Mesendoderm (in vitro differentiated cells): Measurements from ENCODE around the gene CHST9.

ENCODE experiments used
- DNase-seq: peaks from one replicate; pipeline ENCODE4 v3.0.0; 2013
- H2AK5ac ChIP-seq: 2 replicates; pipeline ENCODE4 v1.6.1; 2013; ENCODE audit warnings: low read length, inconsistent platforms
- H2BK120ac ChIP-seq: 2 replicates; pipeline ENCODE4 v1.6.1; 2013; ENCODE audit warnings: low read depth, mild to moderate bottlenecking, low read length, moderate library complexity, mixed read lengths
- H2BK15ac ChIP-seq: replicated peaks from 2 replicates; pipeline ENCODE4 v1.6.1; 2013; ENCODE audit warnings: low read depth, mild to moderate bottlenecking, moderate library complexity
- H2BK5ac ChIP-seq: 2 replicates; pipeline ENCODE4 v1.6.1; 2013; ENCODE audit warnings: low read length, inconsistent platforms
- H3K18ac ChIP-seq: 2 replicates; pipeline ENCODE4 v1.6.1; 2013; ENCODE audit warnings: mild to moderate bottlenecking, low read length, mixed read lengths
- H3K23ac ChIP-seq: one replicate; pipeline ENCODE4 v1.6.1; 2013; ENCODE audit warnings: low read length
- H3K27ac ChIP-seq: 2 replicates; pipeline ENCODE4 v1.5.1; 2013; ENCODE audit warnings: low read depth, mild to moderate bottlenecking, inconsistent platforms, low read length, moderate library complexity
- H3K27me3 ChIP-seq: 2 replicates; pipeline ENCODE4 v1.6.1; 2013; ENCODE audit warnings: low read length, control low read depth, mild to moderate bottlenecking, inconsistent platforms; ENCODE audit not compliant: insufficient read depth, poor library complexity
- H3K36me3 ChIP-seq: 2 replicates; pipeline ENCODE4 v1.6.1; 2013; ENCODE audit warnings: low read length, inconsistent platforms; ENCODE audit not compliant: control insufficient read depth, insufficient read depth
- H3K4ac ChIP-seq: one replicate; pipeline ENCODE4 v1.6.1; 2013; ENCODE audit warnings: low read depth, mild to moderate bottlenecking, low read length, moderate library complexity
- H3K4me1 ChIP-seq: 2 replicates; pipeline ENCODE4 v1.6.1; 2013; ENCODE audit warnings: low read depth, low read length, inconsistent platforms; ENCODE audit not compliant: control insufficient read depth
- H3K4me2 ChIP-seq: 2 replicates; pipeline ENCODE4 v1.6.1; 2013; ENCODE audit warnings: low read length
- H3K4me3 ChIP-seq: 2 replicates; pipeline ENCODE4 v1.5.1; 2013; ENCODE audit warnings: mild to moderate bottlenecking, low read length
- H3K56ac ChIP-seq: one replicate; pipeline ENCODE4 v1.6.1; 2013; ENCODE audit warnings: low read length
- H3K79me1 ChIP-seq: 2 replicates; pipeline ENCODE4 v1.6.1; 2013; ENCODE audit warnings: low read length, inconsistent platforms
- H3K79me2 ChIP-seq: 2 replicates; pipeline ENCODE4 v1.6.1; 2013; ENCODE audit warnings: mild to moderate bottlenecking, low read length; ENCODE audit not compliant: control insufficient read depth, insufficient read depth
- H3K9ac ChIP-seq: 2 replicates; pipeline ENCODE4 v1.6.1; 2013; ENCODE audit warnings: low read length, inconsistent platforms
- H4K5ac ChIP-seq: one replicate; pipeline ENCODE4 v1.6.1; 2013; ENCODE audit warnings: low read length
- H4K8ac ChIP-seq: one replicate; pipeline ENCODE4 v1.6.1; 2013; ENCODE audit warnings: low read depth, mild to moderate bottlenecking, control low read depth, low read length, moderate library complexity
- WGBS: extraction: QIAGEN DNeasy Blood & Tissue Kit; methylation state at CpG from one replicate; pipeline ENCODE4 v1.1.7; 2013; ENCODE audit warnings: low lambda C conversion rate, missing lambda C conversion rate; ENCODE audit not compliant: insufficient coverage; ENCODE audit errors: extremely low coverage; 5-methylcytosine and 5-hydroxymethylcytosine counted together

Gene CHST9

GRCh38 chr18:26961839-26962238, 223.3 kb downstream of the CHST9 start:
- H3K79me2 ChIP-seq: no peaks in the 10 kb centered on the region
- no peak for DNase-seq
- no peaks in the 10 kb centered on the region for H3K27me3 ChIP-seq
- H3K56ac ChIP-seq: no peak overlapping the region
- H3K4me2 ChIP-seq: no peak overlapping the region
- H3K18ac ChIP-seq: no peak overlapping the region
- no peak overlapping the region for H3K23ac ChIP-seq
- no peaks in the 10 kb centered on the region for H3K79me1 ChIP-seq
- H4K8ac ChIP-seq: no peak overlapping the region
- no peak overlapping the region for H3K4ac ChIP-seq
- no peak overlapping the region for H3K4me3 ChIP-seq
- H4K5ac ChIP-seq: no peak overlapping the region
- H2AK5ac ChIP-seq: no peak overlapping the region
- no peak overlapping the region for H3K27ac ChIP-seq
- no peak overlapping the region for H2BK120ac ChIP-seq
- no peak overlapping the region for H3K9ac ChIP-seq
- no peaks in the 10 kb centered on the region for H3K36me3 ChIP-seq
- no peak overlapping the region for H2BK5ac ChIP-seq
- WGBS: no CpG with 5 or more reads among the region's 3 CpGs
- peaks cover 1% of the 10 kb centered on the region for H3K4me1 ChIP-seq
- no peak overlapping the region for H2BK15ac ChIP-seq

DNA sequence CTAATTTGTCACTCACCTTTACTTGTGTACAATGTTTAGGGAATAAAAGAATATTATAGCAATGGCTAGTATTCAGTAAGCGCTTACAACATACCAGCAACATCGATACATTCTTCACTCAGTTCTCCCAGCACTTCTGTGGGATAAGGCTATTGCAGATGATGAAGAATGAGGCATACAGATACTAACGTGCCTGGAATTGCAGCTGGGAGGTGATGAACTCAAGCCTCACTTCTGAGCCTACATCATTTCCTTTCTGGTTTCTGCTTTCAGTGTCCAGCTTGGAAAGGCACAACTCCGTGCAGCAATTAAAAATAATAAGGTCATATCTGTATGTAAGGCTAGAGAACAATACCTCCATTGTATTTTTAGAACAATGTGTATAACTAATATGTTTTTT, 224.2 kb downstream of the CHST9 start:
- H3K79me1 ChIP-seq: no peaks in the 10 kb centered on the region
- no peak overlapping the region for H4K8ac ChIP-seq
- H3K9ac ChIP-seq: no peak overlapping the region
- H2BK120ac ChIP-seq: no peak overlapping the region
- H3K27me3 ChIP-seq: no peaks in the 10 kb centered on the region
- no peak overlapping the region for H3K23ac ChIP-seq
- H3K4ac ChIP-seq: no peak overlapping the region
- no peak overlapping the region for H3K56ac ChIP-seq
- H3K79me2 ChIP-seq: no peaks in the 10 kb centered on the region
- WGBS: no CpG with 5 or more reads among the region's 4 CpGs
- no peak overlapping the region for H2BK5ac ChIP-seq
- no peak overlapping the region for H3K4me3 ChIP-seq
- H3K4me2 ChIP-seq: no peak overlapping the region
- no peak overlapping the region for H3K27ac ChIP-seq
- no peak for DNase-seq
- H2AK5ac ChIP-seq: no peak overlapping the region
- no peaks in the 10 kb centered on the region for H3K36me3 ChIP-seq
- H3K18ac ChIP-seq: no peak overlapping the region
- no peak overlapping the region for H4K5ac ChIP-seq
- no peak overlapping the region for H2BK15ac ChIP-seq
- peaks cover 1% of the 10 kb centered on the region for H3K4me1 ChIP-seq

GRCh38 chr18:26956863-26957262, 228.2 kb downstream of the CHST9 start:
- no peak overlapping the region for H3K56ac ChIP-seq
- H3K79me1 ChIP-seq: no peaks in the 10 kb centered on the region
- no peaks in the 10 kb centered on the region for H3K36me3 ChIP-seq
- DNase-seq: peak; percentile 59
- H3K4me3 ChIP-seq: no peak overlapping the region
- H2BK15ac ChIP-seq: no peak overlapping the region
- H2AK5ac ChIP-seq: no peak overlapping the region
- no peak overlapping the region for H3K4ac ChIP-seq
- peaks cover 1% of the 10 kb centered on the region for H3K4me1 ChIP-seq
- H2BK120ac ChIP-seq: no peak overlapping the region
- H2BK5ac ChIP-seq: no peak overlapping the region
- H3K23ac ChIP-seq: no peak overlapping the region
- no CpG with 5 or more reads among the region's 4 CpGs for WGBS
- no peak overlapping the region for H4K5ac ChIP-seq
- H3K4me2 ChIP-seq: no peak overlapping the region
- H4K8ac ChIP-seq: no peak overlapping the region
- no peaks in the 10 kb centered on the region for H3K79me2 ChIP-seq
- H3K27ac ChIP-seq: no peak overlapping the region
- H3K9ac ChIP-seq: no peak overlapping the region
- no peak overlapping the region for H3K18ac ChIP-seq
- no peaks in the 10 kb centered on the region for H3K27me3 ChIP-seq

DNA sequence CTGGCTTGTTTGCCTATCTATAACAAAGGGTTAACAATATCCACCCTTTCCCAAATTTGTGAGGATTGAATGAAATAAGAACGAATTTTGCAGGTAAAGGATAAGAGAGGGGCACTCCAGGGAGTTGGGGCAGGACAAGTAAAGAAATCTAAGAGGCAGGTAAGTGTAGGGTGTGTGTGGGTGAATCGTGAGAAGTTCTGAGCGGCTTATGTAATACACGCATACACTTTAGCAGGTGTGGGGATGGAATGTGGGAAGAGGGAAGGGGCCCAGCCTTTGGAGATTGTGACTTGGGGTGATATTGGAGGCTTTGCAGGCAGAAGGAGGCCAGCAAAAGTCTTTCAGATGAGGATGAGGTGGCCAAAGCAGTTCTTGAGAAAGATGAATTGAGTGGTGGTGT, 236.4 kb downstream of the CHST9 start:
- H3K79me1 ChIP-seq: no peaks in the 10 kb centered on the region
- DNase-seq: no peak

DNA sequence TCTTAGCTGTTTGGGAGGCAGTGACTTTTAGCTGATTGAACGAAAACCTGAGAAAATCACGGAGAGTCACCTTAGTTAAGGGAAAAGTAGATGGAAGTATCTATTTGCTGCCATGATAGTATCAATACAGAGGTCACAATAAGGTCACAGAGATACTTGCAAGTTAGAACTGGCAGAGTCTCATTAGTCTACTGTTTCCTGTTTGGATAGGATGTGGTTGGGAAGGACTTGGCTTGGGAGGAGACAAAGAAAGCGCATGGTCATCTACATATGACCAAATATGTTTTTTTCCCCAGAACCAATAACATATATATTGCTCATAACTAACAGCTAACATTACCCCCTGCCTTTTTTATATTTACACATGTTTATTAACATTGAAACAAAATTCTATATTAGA, 241.2 kb downstream of the CHST9 start:
- no peaks in the 10 kb centered on the region for H3K79me1 ChIP-seq
- no peak overlapping the region for H2AK5ac ChIP-seq
- H2BK5ac ChIP-seq: no peak overlapping the region
- WGBS: no CpG with 5 or more reads among the region's 3 CpGs
- no peaks in the 10 kb centered on the region for H3K4me1 ChIP-seq
- H3K27me3 ChIP-seq: no peaks in the 10 kb centered on the region
- H3K23ac ChIP-seq: no peak overlapping the region
- no peak overlapping the region for H4K8ac ChIP-seq
- H2BK120ac ChIP-seq: no peak overlapping the region
- no peak overlapping the region for H3K18ac ChIP-seq
- H3K4ac ChIP-seq: no peak overlapping the region
- no peak overlapping the region for H3K27ac ChIP-seq
- H3K9ac ChIP-seq: no peak overlapping the region
- no peaks in the 10 kb centered on the region for H3K36me3 ChIP-seq
- no peak overlapping the region for H3K56ac ChIP-seq
- H4K5ac ChIP-seq: no peak overlapping the region
- no peak overlapping the region for H3K4me3 ChIP-seq
- no peak overlapping the region for H3K4me2 ChIP-seq
- DNase-seq: no peak
- H2BK15ac ChIP-seq: no peak overlapping the region
- H3K79me2 ChIP-seq: no peaks in the 10 kb centered on the region

More for the DNA sequence above, 236.4 kb downstream of the CHST9 start:
- Histone ChIP-seq H3K36me3 (no peaks in the 10 kb centered on the region), H3K4me3 (no peak overlapping the region), H3K4me2 (no peak overlapping the region), H3K18ac (no peak overlapping the region), H4K8ac (no peak overlapping the region), H3K79me2 (no peaks in the 10 kb centered on the region), H3K4ac (no peak overlapping the region), H3K27me3 (no peaks in the 10 kb centered on the region), H2BK15ac (no peak overlapping the region), H2BK120ac (no peak overlapping the region), H2AK5ac (no peak overlapping the region), H2BK5ac (no peak overlapping the region), H4K5ac (no peak overlapping the region), H3K23ac (no peak overlapping the region), H3K9ac (no peak overlapping the region), H3K56ac (no peak overlapping the region), H3K27ac (no peak overlapping the region), H3K4me1 (no peaks in the 10 kb centered on the region)
- no CpG with 5 or more reads among the region's 4 CpGs for WGBS

DNA sequence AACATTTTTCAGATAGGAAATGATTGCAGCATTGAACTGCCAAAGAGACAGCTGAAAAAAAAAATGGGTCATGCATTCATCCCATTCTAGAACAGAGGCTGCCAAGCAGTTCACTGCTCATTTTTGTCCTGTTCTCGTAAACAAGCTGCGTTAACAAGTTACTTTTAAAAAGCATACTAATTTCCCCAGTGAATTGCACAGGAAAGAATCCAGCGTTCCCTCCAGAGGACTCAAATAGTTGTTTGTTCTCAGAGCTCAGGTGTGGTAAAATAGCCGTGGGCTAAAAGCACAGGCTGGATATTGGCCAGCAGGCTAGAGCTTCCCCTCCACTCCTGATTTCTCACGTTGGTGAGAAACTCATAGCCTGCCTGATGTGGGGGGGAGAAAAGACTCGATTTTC, 243.5 kb downstream of the CHST9 start:
- no peak overlapping the region for H3K27ac ChIP-seq
- H3K9ac ChIP-seq: no peak overlapping the region
- H4K5ac ChIP-seq: no peak overlapping the region
- H2BK120ac ChIP-seq: no peak overlapping the region
- H3K4ac ChIP-seq: no peak overlapping the region
- H3K18ac ChIP-seq: no peak overlapping the region
- H4K8ac ChIP-seq: no peak overlapping the region
- no peaks in the 10 kb centered on the region for H3K79me2 ChIP-seq
- WGBS: no CpG with 5 or more reads among the region's 6 CpGs
- no peak overlapping the region for H3K56ac ChIP-seq
- H2BK15ac ChIP-seq: no peak overlapping the region
- H3K4me3 ChIP-seq: no peak overlapping the region
- H3K27me3 ChIP-seq: no peaks in the 10 kb centered on the region
- no peaks in the 10 kb centered on the region for H3K4me1 ChIP-seq
- no peaks in the 10 kb centered on the region for H3K36me3 ChIP-seq
- no peak for DNase-seq
- H3K79me1 ChIP-seq: no peaks in the 10 kb centered on the region
- H2AK5ac ChIP-seq: no peak overlapping the region
- no peak overlapping the region for H3K4me2 ChIP-seq
- no peak overlapping the region for H3K23ac ChIP-seq
- H2BK5ac ChIP-seq: no peak overlapping the region
